A204.1 (cell line): ENCODE measurements around the gene PCDHAC2.

Experiments used
- FAIRE-seq: peaks from 2 replicates; lab custom pipeline; 2012; peaks lifted over from hg19 to GRCh38; lab: Jason Lieb, UNC

PCDHAC2 gene, protein sequence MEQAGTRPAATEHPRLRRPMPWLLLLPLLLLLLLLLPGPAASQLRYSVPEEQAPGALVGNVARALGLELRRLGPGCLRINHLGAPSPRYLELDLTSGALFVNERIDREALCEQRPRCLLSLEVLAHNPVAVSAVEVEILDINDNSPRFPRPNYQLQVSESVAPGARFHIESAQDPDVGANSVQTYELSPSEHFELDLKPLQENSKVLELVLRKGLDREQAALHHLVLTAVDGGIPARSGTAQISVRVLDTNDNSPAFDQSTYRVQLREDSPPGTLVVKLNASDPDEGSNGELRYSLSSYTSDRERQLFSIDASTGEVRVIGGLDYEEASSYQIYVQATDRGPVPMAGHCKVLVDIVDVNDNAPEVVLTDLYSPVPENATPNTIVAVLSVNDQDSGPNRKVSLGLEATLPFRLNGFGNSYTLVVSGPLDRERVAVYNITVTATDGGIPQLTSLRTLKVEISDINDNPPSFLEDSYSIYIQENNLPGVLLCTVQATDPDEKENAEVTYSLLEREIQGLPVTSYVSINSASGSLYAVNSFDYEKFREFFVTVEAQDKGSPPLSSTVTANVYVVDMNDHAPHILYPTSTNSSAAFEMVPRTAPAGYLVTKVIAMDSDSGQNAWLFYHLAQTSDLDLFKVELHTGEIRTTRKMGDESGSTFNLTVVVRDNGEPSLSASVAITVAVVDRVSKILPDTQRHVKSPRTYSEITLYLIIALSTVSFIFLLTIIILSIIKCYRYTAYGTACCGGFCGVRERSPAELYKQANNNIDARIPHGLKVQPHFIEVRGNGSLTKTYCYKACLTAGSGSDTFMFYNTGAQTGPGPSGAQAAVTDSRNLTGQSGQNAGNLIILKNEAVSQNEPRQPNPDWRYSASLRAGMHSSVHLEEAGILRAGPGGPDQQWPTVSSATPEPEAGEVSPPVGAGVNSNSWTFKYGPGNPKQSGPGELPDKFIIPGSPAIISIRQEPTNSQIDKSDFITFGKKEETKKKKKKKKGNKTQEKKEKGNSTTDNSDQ

DNA sequence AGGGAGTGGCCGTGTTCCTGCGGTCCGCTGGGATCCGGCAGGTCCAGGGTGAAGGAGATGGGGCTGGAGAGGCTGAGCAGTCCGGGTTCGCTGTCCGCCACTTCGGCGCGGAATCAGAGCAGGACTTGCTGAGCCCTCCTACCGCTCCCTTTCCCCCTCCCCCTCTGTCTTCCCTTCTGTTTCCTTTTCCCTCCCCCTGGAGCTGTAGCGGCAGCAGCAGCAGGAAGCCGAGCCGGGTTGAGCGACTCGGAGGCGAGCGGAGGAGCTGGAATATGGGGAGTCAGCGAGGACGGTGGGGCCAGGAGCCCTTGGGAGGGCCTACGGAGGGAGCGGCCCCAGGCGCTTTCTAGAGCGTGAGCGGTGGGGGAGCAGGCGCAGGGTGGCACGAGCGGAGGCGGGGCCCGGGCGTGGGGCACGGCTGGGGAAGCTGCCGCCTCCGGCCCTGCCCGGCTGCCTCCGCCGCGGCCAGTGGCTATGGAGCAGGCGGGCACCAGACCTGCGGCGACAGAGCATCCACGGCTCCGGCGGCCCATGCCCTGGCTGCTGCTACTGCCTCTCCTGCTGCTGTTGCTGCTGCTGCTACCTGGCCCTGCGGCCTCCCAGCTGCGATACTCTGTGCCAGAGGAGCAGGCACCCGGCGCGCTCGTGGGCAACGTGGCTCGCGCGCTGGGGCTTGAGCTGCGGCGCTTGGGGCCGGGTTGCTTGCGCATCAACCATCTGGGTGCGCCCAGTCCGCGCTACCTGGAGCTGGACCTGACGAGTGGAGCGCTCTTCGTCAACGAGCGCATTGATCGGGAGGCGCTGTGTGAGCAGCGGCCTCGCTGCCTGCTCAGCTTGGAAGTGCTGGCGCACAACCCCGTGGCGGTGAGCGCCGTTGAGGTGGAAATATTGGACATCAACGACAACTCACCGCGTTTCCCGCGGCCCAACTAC is at the start of gene PCDHAC2:
Gene PCDHAC2, plus strand, starts transcription at position 184 of the 933 bp plus-strand sequence. Its CDS starts 291 bp downstream, at position 475.
- no peak for FAIRE-seq

DNA sequence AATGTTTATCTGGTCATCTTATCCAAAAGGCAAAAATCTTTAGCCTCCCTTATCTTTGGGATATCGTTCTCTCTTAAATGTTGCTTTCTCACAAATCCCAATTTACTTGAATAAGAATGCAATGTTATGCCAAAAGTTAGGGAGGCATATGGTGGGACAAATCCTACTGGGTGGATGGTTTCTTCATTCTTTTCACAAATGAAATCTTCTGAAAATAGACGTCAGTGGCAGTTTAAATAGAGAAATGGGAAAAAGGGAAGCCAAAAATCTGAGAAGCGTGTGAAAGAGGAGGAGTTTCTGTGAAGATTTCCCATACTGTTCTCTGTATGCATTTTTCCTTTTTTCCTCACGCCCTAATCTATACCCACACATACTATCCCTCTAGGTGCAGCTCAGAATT is 42.7 kb upstream of the PCDHAC2 start:
- FAIRE-seq, result no peak

DNA sequence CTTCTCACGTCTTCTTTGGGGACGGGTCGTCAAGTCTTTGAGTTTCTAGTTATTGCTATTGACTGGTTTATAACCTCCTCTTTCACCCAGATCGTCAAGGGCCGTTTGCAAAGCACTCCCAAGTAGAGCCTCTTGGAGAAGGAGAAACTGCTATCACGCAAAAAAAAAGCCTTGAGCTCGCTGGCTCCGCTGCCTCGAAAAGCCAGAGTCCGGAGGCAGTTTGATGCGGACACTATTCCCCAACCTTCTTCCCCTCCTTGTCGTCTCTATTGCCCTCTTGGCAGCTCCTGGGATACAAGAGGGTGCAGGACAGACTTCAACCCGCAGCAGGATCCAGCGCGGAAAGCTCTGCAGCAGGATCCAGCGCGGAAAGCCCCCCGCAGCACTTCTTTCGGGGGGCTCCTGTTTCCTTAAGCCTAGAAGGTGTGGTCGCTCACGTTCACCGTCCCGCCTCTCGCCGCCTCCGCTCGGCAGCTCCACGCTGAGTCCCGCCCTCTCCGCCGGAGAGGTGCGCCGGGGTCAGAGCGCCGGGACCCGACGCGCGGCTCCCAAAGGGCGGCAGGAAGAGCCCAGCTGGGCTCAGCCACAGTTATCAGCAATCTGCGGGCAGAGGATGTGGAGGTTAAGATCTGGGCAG is 40.4 kb upstream of the PCDHAC2 start, which contains the start of gene PCDHAC1:
Gene PCDHAC1, plus strand, starts transcription at position 494 of the 637 bp plus-strand sequence. CDS start 594 bp downstream, outside the sequence.
- FAIRE-seq, result no peak

- FAIRE-seq, result no peak
Measured at GRCh38 chr5:140926443-140927227, 39.6 kb upstream of the PCDHAC2 start.

DNA sequence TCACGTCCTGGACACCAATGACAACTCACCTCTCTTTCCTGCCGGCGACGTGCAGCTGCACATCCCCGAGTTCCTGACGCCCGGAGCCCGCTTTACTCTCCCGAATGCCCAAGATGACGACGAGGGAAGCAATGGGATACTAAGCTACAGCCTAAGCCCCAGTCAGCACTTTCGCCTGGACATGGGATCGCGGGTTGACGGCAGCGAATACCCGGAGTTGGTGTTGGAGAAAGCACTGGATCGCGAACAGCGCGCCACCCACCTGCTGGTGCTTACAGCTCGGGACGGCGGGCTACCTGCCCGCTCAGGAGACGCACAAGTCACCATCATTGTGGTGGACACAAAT is 39.1 kb upstream of the PCDHAC2 start:
- no peak for FAIRE-seq

DNA sequence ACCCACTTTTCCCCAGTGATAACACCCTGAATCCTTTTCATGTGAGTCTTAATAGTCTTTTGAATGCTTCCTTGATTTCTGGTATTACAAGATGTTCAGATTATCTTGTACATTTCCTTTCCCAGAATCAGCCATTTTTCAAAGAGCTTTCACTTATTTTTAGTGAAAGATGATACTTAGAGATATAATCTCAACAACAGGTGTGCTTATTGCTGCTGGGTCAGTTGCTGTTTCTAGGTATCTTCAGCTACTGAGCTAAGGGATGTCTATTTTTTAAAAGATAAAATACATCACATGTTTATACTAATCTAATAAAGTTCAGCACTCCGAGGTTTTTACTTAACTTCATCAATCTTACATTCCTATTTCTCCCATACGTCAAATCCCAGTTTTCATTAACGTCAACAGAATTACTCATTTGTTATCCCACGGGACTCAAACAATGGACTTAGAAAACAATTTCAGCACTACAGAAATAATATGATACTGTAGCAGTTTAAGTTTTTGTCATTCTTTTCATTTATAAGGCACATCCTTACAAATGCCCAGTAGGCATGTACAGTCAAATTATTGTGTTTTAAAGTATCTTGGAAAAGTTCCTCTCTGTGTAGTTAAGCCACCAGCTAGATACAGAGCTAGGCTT is 31.2 kb upstream of the PCDHAC2 start:
- no peak for FAIRE-seq

GRCh38 chr5:140946578-140946977 is 19.7 kb upstream of the PCDHAC2 start:
- no peak for FAIRE-seq

- no peak for FAIRE-seq
Measured at GRCh38 chr5:140951636-140952035, 14.6 kb upstream of the PCDHAC2 start.

- FAIRE-seq, result no peak
Measured at GRCh38 chr5:140953234-140953633, 13.0 kb upstream of the PCDHAC2 start.

DNA sequence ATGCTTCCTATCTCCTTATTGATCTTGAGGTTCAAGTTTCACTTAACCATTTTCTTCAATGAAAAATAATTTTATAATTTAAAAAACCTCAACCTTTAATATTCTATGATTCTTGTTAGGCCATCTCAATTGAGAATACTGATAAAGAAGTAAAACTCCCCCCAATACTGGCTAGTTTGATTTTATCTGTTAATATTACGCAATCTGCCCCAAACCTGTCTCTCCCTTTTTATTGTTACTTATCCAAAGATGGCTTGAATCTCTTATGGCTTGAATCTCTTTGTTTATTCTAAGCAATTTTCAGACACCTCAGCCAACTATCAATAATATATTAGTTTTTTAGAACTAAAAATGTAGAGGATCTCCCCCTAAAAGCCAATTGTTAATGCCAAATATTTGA is 4.1 kb upstream of the PCDHAC2 start:
- no peak for FAIRE-seq

- FAIRE-seq, result no peak
Measured at GRCh38 chr5:140964356-140964755, 1.9 kb upstream of the PCDHAC2 start.

GRCh38 chr5:140965905-140966292 is 377 bp upstream of the PCDHAC2 start:
- FAIRE-seq, result no peak

DNA sequence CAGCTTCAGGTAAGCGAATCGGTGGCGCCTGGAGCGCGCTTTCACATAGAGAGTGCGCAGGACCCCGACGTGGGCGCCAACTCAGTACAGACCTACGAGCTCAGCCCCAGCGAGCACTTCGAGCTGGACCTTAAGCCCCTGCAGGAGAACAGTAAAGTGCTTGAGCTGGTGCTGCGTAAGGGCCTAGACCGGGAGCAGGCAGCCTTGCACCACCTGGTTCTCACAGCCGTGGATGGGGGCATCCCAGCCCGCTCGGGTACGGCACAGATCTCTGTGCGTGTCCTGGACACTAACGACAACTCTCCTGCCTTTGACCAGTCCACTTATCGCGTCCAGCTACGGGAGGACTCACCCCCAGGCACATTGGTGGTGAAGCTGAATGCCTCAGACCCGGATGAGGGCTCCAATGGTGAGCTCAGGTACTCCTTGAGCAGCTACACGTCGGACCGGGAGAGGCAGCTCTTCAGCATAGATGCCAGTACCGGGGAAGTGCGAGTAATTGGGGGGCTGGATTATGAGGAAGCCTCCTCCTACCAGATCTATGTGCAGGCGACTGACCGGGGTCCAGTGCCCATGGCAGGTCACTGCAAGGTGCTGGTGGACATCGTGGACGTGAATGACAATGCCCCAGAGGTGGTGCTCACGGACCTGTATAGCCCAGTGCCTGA is 1.1 kb downstream of the PCDHAC2 start:
- FAIRE-seq, result no peak

DNA sequence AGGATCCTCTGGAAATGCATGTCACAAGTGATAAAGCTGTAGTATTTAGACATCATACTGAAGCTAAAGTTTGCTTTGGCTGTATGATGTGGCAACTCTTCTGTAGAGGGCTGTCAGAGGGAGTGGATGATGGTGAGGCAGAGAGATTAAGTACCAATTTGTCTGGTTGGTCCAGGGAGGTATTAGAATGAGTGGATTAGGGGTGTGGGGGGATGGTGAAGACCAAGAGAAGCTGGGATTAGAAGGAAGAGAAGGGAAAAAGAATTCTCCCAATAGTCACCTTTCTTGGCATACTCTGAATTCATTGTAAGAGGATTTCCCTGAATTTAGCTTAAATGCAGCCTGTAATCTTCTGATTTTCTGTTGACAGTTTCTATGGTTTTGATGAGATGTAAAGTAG is 3.6 kb downstream of the PCDHAC2 start:
- FAIRE-seq, result no peak

DNA sequence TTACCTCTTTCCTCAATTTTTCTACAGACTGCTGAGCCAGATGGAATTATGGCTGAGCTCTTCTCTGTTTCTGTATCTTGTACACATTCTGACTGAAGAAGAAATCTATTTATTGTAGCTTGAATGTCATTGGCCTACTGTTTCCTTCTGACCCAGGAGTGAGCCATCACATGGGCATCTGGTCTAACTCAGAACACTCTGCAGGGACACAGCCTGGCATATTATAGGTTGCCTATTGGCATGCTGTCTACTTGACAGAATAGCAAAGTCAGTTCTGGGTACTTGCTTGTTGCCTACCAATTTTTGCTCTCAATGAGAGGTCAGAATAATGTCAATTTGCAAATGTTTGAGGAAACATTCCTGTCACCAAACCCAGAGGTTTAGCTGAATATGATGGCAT is 7.3 kb downstream of the PCDHAC2 start:
- no peak for FAIRE-seq

DNA sequence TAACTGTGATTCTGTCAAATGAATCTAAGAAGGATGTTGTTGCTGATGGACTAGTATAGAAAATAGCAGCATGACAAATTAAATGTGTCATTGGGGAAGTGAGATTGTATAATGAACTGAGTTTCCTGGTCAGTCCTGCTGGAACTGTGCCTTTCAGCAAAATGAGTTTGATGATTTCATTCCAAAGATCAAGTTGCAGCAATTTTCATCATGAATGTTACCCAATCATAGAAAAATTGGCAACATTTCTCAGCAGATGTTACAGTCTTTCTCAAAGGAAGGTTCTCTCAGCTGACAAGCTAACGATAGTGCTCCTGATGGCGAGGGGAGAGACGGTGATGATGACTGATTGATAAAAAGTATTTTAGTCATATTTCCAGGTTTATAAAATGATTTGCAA is 10.7 kb downstream of the PCDHAC2 start:
- no peak for FAIRE-seq

- no peak for FAIRE-seq
Measured at GRCh38 chr5:140978260-140978659, 12.0 kb downstream of the PCDHAC2 start.

DNA sequence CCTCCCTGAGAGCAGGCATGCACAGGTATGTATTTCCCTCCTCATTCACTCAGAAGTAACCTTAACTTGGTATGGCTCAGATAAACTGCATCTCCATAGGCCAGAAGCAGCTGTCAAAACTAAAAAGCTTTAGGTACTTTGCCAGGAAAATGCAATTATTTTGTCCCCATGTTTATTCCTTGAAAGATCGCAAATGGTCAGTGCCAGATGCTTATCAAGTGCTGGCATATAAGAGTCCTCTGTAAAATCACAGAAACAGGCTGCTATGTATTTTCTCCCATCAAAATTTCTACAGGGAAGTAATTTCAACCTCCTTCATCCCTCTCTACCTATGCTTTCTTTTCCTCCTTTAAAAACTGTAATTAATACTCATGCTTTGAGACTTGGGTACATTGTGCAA is 12.7 kb downstream of the PCDHAC2 start:
- no peak for FAIRE-seq

- FAIRE-seq, result no peak
Measured at GRCh38 chr5:140982083-140982716, 15.9 kb downstream of the PCDHAC2 start.
